Measurements from ENCODE around the gene ERP44.

The ERP44 gene

DNA sequence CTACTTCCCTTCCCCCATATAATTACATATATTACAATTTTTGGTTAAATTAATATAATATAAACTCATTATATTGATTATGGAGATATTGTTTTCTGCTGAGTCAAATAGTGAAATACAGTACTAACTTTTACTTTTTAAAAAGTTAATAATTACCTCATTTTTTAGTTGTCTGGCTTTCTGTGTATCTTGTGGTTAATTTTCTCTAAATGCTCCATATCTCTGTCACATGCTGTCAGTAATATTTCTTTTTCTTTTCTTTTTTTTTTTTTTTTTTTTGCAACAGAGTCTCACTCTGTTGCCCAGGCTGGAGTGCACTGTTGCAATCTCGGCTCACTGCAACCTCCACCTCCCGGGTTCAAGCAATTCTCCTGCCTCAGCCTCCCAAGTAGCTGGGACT, 169.1 kb downstream of the ERP44 start:
- DNase-seq, result no peak
